A673 (cell line): Measurements from ENCODE around the gene PPFIBP1.
"Not testable (repeated sequence)": the region's sequence is repeated elsewhere in the genome, so short reads cannot be mapped to it uniquely, and the experiment has no call there.

Source experiments
- CTCF ChIP-seq: fragments of 300-800, 200-600 bp; sonication (generic); conservative IDR thresholded peaks from 2 replicates; pipeline ENCODE4 v1.5.1; 2017; ENCODE audit warnings: low read depth, mild to moderate bottlenecking, antibody characterized with exemption, low read length, moderate library complexity, mixed read lengths
- EZH2 ChIP-seq: fragments of 200-600 bp; sonication (generic); IDR thresholded peaks from 2 replicates; pipeline ENCODE4 v1.6.1; 2017; ENCODE audit warnings: borderline replicate concordance, low read depth, mild to moderate bottlenecking, mixed read lengths, antibody characterized with exemption, low read length; ENCODE audit not compliant: poor library complexity, severe bottlenecking

GRCh38 chr12:27581833-27582232, 57.8 kb downstream of the PPFIBP1 start:
- TF ChIP-seq CTCF, EZH2: not testable (repeated sequence)
